CD4-positive, alpha-beta T cell (primary cell): ENCODE results near the gene ZNF415. TPM values are rescaled to one million over a fixed set of nuclear protein-coding genes. Genes with fewer than 3 reads are reported as not detected.

ENCODE experiments used
- ATAC-seq: fragments of 200-7000 bp; cut with Tn5 transposase; one replicate; pipeline ENCODE4 v1.10.0; 2022; ENCODE audit warnings: mild to moderate bottlenecking; ENCODE audit not compliant: poor library complexity
- CTCF ChIA-PET: fragments of 350-600 bp; sonication (Branson Sonifier 250); formaldehyde crosslinking; loops from one replicate; lab custom pipeline; 2021; ENCODE audit warnings: antibody characterized with exemption, inconsistent platforms; lab: Charles Lee
- POLR2A ChIA-PET: fragments of 350-600 bp; sonication (Branson Sonifier 250); formaldehyde crosslinking; loops from one replicate; lab custom pipeline; 2021; ENCODE audit warnings: antibody characterized with exemption, inconsistent platforms; lab: Charles Lee
- DNase-seq, 14 experiments: peaks; one replicate each; pipeline ENCODE4 v3.0.0-alpha.2; 2013 to 2020; ENCODE audit warnings: mixed read lengths in 2 of 14
- H3K27ac ChIP-seq, 2 donors: one replicate each; pipeline versions ENCODE4 v1.5.1 to v1.7.0; 2013; ENCODE audit warnings: low read length in 2 of 2, low read depth in 1 of 2, mild to moderate bottlenecking in 1 of 2
- H3K27me3 ChIP-seq, 2 experiments: 1 replicate in 1 of 2; 2 replicates in 1 of 2; pipeline versions ENCODE4 v1.6.1 to v1.7.0; 2013; ENCODE audit warnings: low read length in 2 of 2, control low read depth in 1 of 2, mild to moderate bottlenecking in 1 of 2, moderate library complexity in 1 of 2; ENCODE audit not compliant: insufficient read depth in 2 of 2, control insufficient read depth in 1 of 2
- H3K36me3 ChIP-seq: one replicate; pipeline ENCODE4 v1.6.1; 2013; ENCODE audit warnings: low read length, control low read depth; ENCODE audit not compliant: insufficient read depth
- H3K4me1 ChIP-seq: one replicate; pipeline ENCODE4 v1.6.1; 2013; ENCODE audit warnings: low read length, control low read depth; ENCODE audit not compliant: insufficient read depth
- H3K4me3 ChIP-seq: one replicate; pipeline ENCODE4 v1.5.1; 2013; ENCODE audit warnings: mild to moderate bottlenecking, low read length, moderate library complexity
- H3K9me3 ChIP-seq, 2 experiments: 1 replicate in 1 of 2; 2 replicates in 1 of 2; pipeline versions ENCODE4 v1.6.1 to v1.7.0; 2013; ENCODE audit warnings: low read length in 2 of 2, mild to moderate bottlenecking in 2 of 2, control low read depth in 1 of 2, moderate library complexity in 1 of 2; ENCODE audit not compliant: control insufficient read depth in 1 of 2, insufficient read depth in 1 of 2
- H3K27ac Mint-ChIP-seq: one replicate; pipeline ENCODE4 v1.8.0; 2020; ENCODE audit warnings: mixed read lengths
- H3K27me3 Mint-ChIP-seq: one replicate; pipeline ENCODE4 v1.8.0; 2021; ENCODE audit warnings: mixed read lengths
- H3K36me3 Mint-ChIP-seq: one replicate; pipeline ENCODE4 v1.8.0; 2021; ENCODE audit warnings: low read depth, mixed read lengths
- H3K4me1 Mint-ChIP-seq: one replicate; pipeline ENCODE4 v1.8.0; 2021; ENCODE audit warnings: low read depth, mixed read lengths
- H3K4me3 Mint-ChIP-seq: one replicate; pipeline ENCODE4 v1.8.0; 2020; ENCODE audit warnings: mild to moderate bottlenecking, mixed read lengths
- H3K9me3 Mint-ChIP-seq: one replicate; pipeline ENCODE4 v1.8.0; 2020; ENCODE audit warnings: mixed read lengths
- CTCF ChIP-seq: fragments of 200-600 bp; IDR thresholded peaks from one replicate; pipeline ENCODE4 v1.8.0; 2022; ENCODE audit warnings: antibody characterized with exemption, mild to moderate bottlenecking
- intact Hi-C, 2 experiments: fragments of 100-400 bp; cut with DNase I in 1 of 2; cut with micrococcal nuclease in 1 of 2; formaldehyde crosslinking; loops; one replicate each; pipeline versions ENCODE4 v1.15.1 to v1.9.0; 2023 to 2025; cut with DNase I, micrococcal nuclease
- total RNA-seq, 174 experiments: library from RNA in 2 of 174; stranded (reverse) in 2 of 174; gene quantifications; one replicate each; pipeline ENCODE4 v1.2.3 and lab custom pipeline; 2021 to 2026

The ZNF415 gene
- total RNA-seq, 2 experiments from 2014 or later: 1.2 to 1.7 TPM

- H3K36me3 Mint-ChIP-seq: peaks cover 93% of the 10 kb centered on the region
- no peak for TF ChIP-seq CTCF
- no peak overlapping the region for H3K4me3 Mint-ChIP-seq
- peaks cover 57 to 98% of the 10 kb centered on the region in 2 experiments for H3K9me3 ChIP-seq
- intact Hi-C loops: no loop called here
- no peaks in the 10 kb centered on the region for H3K27me3 Mint-ChIP-seq
- no peaks in the 10 kb centered on the region for H3K4me1 ChIP-seq
- no peaks in the 10 kb centered on the region for H3K27me3 ChIP-seq
- no peak overlapping the region for H3K4me3 ChIP-seq
- H3K27ac ChIP-seq: no peak overlapping the region
- H3K9me3 Mint-ChIP-seq: peaks cover 28% of the 10 kb centered on the region
- H3K4me1 Mint-ChIP-seq: no peaks in the 10 kb centered on the region
- no peak for ATAC-seq
- CTCF ChIA-PET: no interaction called here
- no peak overlapping the region for H3K27ac Mint-ChIP-seq
- DNase-seq: no peak
- POLR2A ChIA-PET: no interaction called here
- H3K36me3 ChIP-seq: peaks cover 44% of the 10 kb centered on the region
Observed at GRCh38 chr19:53068199-53068598, 64.5 kb downstream of the ZNF415 start.

DNA sequence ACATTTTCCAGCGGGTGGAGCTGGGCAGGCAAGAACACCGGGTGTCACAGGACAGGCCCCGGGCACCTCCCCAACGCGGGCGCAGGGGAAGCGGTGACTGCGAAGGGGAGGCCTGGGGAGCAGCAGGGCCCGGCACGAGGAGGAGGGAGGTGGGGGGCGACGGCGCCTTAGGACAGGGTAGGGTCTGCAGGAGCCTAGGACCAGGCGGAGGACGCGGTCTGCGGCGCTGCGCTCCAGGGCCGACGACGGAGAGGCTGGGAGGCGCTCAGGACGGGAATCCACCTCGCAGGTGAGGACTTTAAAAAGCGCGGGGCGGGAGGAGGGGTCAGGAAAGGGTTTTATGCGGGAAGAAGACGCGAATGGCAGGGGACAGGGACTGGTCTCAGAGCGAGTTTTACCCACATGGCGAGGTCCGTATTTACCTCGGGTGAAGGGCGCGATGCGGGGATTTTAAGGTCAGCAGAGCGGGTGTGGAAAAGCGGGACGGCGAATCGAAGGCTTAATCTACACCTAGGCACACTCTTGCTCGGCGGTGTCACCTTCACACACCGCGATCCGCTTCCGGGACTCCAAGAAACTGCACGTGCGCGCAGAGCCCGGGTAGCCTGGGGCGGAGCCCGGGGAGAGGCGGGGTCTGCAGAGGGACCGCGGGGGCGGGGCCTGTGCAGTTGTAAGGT, 74.7 kb downstream of the ZNF415 start:
- ChIA-PET CTCF (no interaction called here), POLR2A (no interaction called here)
- Mint-ChIP-seq H3K4me3 (no peak overlapping the region), H3K9me3 (peaks cover 12% of the 10 kb centered on the region), H3K27me3 (peaks cover 10% of the 10 kb centered on the region), H3K27ac (no peak overlapping the region), H3K36me3 (peaks cover 42% of the 10 kb centered on the region), H3K4me1 (no peaks in the 10 kb centered on the region)
- Histone ChIP-seq H3K4me3 (no peak overlapping the region), H3K4me1 (peaks cover 4% of the 10 kb centered on the region), H3K36me3 (no peaks in the 10 kb centered on the region), H3K9me3 (peaks cover 80 to 86% of the 10 kb centered on the region in 2 experiments), H3K27me3 (peaks cover 8 to 11% of the 10 kb centered on the region in 2 experiments), H3K27ac (no peak overlapping the region)
- DNase-seq (no peak), ATAC-seq (no peak)
- intact Hi-C loops: no loop called here
- no peak for TF ChIP-seq CTCF

Other genes starting within 250 kb of the ZNF415 start
- 1 to 10 TPM; 7.2 to 7.4 TPM for gene ZNF320, start 235.3 kb downstream of the ZNF415 start, total RNA-seq
- gene ZNF888, start 209.5 kb downstream of the ZNF415 start, total RNA-seq: 1 to 10 TPM; 2.5 to 3.0 TPM
- 1 to 10 TPM; 3.6 to 5.5 TPM for gene ZNF816, start 170.0 kb downstream of the ZNF415 start, total RNA-seq
- gene ERVV-1, start 119.0 kb downstream of the ZNF415 start, total RNA-seq: not detected
- gene ERVV-2, start 88.2 kb downstream of the ZNF415 start, total RNA-seq: not detected
- 10 to 100 TPM; 42.1 to 45.5 TPM for gene ZNF160, start 29.5 kb downstream of the ZNF415 start, total RNA-seq
- 1 to 10 TPM; 3.8 to 3.9 TPM for gene ZNF347, start 26.1 kb upstream of the ZNF415 start, total RNA-seq
- gene ZNF665, start 60.4 kb upstream of the ZNF415 start, total RNA-seq: 1 to 10 TPM; 2.1 to 3.2 TPM
- gene ZNF677, start 122.0 kb upstream of the ZNF415 start, total RNA-seq: 1 to 10 TPM; 5.2 to 6.4 TPM
- gene VN1R2, start 125.4 kb upstream of the ZNF415 start, total RNA-seq: not detected
- gene VN1R4, start 134.8 kb upstream of the ZNF415 start, total RNA-seq: not detected
- gene ZNF845, start 200.8 kb upstream of the ZNF415 start, total RNA-seq: 1 to 10 TPM; 7.5 to 8.0 TPM
- gene ZNF525, start 232.8 kb upstream of the ZNF415 start, total RNA-seq: 10 to 100 TPM; 13.5 to 16.3 TPM